ENCODE data around the gene ABLIM2. TPM values are rescaled to one million over a fixed set of nuclear protein-coding genes. Genes with fewer than 3 reads are reported as not detected.

The ABLIM2 gene
- total RNA-seq, 4 donors from 2014 or later: 177 to 281 (median 244) TPM

- ATAC-seq: no peak
- peaks cover 56 to 62% of the 10 kb centered on the region in 2 donors for H3K4me1 ChIP-seq
- in situ Hi-C loops (cut with MboI; ENCODE audit: low sequenced_read_pairs in 4 of 4): loop anchor here (5.0 to 10.0 kb wide), 2 partner anchors 60 to 63 kb away; no protein-coding TSS in a partner anchor
- no peak for DNase-seq
- intact Hi-C loops (cut with DNase I; ENCODE audit: low total_unique reads): no loop called here
- H3K27ac ChIP-seq: peak overlapping the region; percentile 93 to 100 (median 98)
- no peak overlapping the region for H3K4me3 ChIP-seq
- TF ChIP-seq POLR2A (IDR thresholded peaks at IDR 0.05) (no peak), CTCF (IDR thresholded peaks at IDR 0.05 in 4 of 5, conservative IDR thresholded peaks at IDR 0.05 in 1 of 5) (no peak)
- H3K36me3 ChIP-seq: peaks cover 0 to 30% of the 10 kb centered on the region in 2 donors
- no peaks in the 10 kb centered on the region for H3K9me3 ChIP-seq
- no peaks in the 10 kb centered on the region for H3K27me3 ChIP-seq
Measured at GRCh38 chr4:8104491-8105305, 53.9 kb downstream of the ABLIM2 start.

GRCh38 chr4:8103421-8104390 is 54.9 kb downstream of the ABLIM2 start:
- intact Hi-C loops (cut with DNase I; ENCODE audit: low total_unique reads): no loop called here

GRCh38 chr4:8102831-8103230 is 55.8 kb downstream of the ABLIM2 start:
- no peak for TF ChIP-seq POLR2A (IDR thresholded peaks at IDR 0.05)
- no peak for TF ChIP-seq CTCF (IDR thresholded peaks at IDR 0.05 in 4 of 5, conservative IDR thresholded peaks at IDR 0.05 in 1 of 5)
- H3K27ac ChIP-seq: peak overlapping the region; percentile 93 to 100 (median 98)
- in situ Hi-C loops (cut with MboI; ENCODE audit: low sequenced_read_pairs in 4 of 4) (loop anchor here (5.0 to 10.0 kb wide), 2 partner anchors 62 to 64 kb away; no protein-coding TSS in a partner anchor), intact Hi-C loops (cut with DNase I; ENCODE audit: low total_unique reads) (no loop called here)
- ATAC-seq (no peak), DNase-seq (no peak)
- no peak overlapping the region for H3K4me3 ChIP-seq
- H3K36me3 ChIP-seq: peaks cover 0 to 24% of the 10 kb centered on the region in 2 donors
- H3K27me3 ChIP-seq: no peaks in the 10 kb centered on the region
- H3K4me1 ChIP-seq: peaks cover 60 to 61% of the 10 kb centered on the region in 2 donors
- H3K9me3 ChIP-seq: no peaks in the 10 kb centered on the region

More at GRCh38 chr4:8103421-8104390, 54.9 kb downstream of the ABLIM2 start:
- no peak for TF ChIP-seq POLR2A (IDR thresholded peaks at IDR 0.05)
- TF ChIP-seq CTCF (IDR thresholded peaks at IDR 0.05 in 4 of 5, conservative IDR thresholded peaks at IDR 0.05 in 1 of 5): no peak
- Histone ChIP-seq H3K27ac (peak overlapping the region; percentile 93 to 100 (median 98)), H3K27me3 (no peaks in the 10 kb centered on the region), H3K9me3 (no peaks in the 10 kb centered on the region), H3K4me1 (peaks cover 56 to 61% of the 10 kb centered on the region in 2 donors), H3K36me3 (peaks cover 0 to 24% of the 10 kb centered on the region in 2 donors), H3K4me3 (no peak overlapping the region)
- in situ Hi-C loops (cut with MboI; ENCODE audit: low sequenced_read_pairs in 4 of 4): loop anchor here (5.0 to 10.0 kb wide), 2 partner anchors 61 to 64 kb away; no protein-coding TSS in a partner anchor
- no peak for ATAC-seq
- no peak for DNase-seq

GRCh38 chr4:8102076-8102355 is 56.6 kb downstream of the ABLIM2 start:
- Histone ChIP-seq H3K27ac (peak overlapping the region; percentile 93 to 100 (median 98)), H3K27me3 (no peaks in the 10 kb centered on the region)

More at GRCh38 chr4:8102076-8102355, 56.6 kb downstream of the ABLIM2 start:
- DNase-seq (no peak), ATAC-seq (no peak)
- Histone ChIP-seq H3K4me1 (peaks cover 66 to 69% of the 10 kb centered on the region in 2 donors), H3K9me3 (no peaks in the 10 kb centered on the region), H3K36me3 (peaks cover 0 to 24% of the 10 kb centered on the region in 2 donors), H3K4me3 (no peak overlapping the region)
- in situ Hi-C loops (cut with MboI; ENCODE audit: low sequenced_read_pairs in 4 of 4): loop anchor here (5.0 to 10.0 kb wide), 2 partner anchors 63 to 65 kb away; no protein-coding TSS in a partner anchor
- TF ChIP-seq CTCF (IDR thresholded peaks at IDR 0.05 in 4 of 5, conservative IDR thresholded peaks at IDR 0.05 in 1 of 5): no peak
- TF ChIP-seq POLR2A (IDR thresholded peaks at IDR 0.05): no peak
- intact Hi-C loops (cut with DNase I; ENCODE audit: low total_unique reads): no loop called here

Measured in gastrocnemius medialis (tissue), 4 donors.